Erythroblast (primary cell): ENCODE measurements around the gene CORO1C.
A peak's percentile ranks its signal among the peaks of the same experiment; 100 is the strongest.

Source experiments
- GATA1 ChIP-seq: IDR thresholded peaks from 2 replicates; pipeline ENCODE4 v1.6.1; 2011; ENCODE audit warnings: low read depth, mild to moderate bottlenecking, control low read depth, low read length, moderate library complexity
- POLR2A ChIP-seq: IDR thresholded peaks from 2 replicates; pipeline ENCODE4 v1.6.1; 2011; ENCODE audit warnings: mild to moderate bottlenecking, low read length

DNA sequence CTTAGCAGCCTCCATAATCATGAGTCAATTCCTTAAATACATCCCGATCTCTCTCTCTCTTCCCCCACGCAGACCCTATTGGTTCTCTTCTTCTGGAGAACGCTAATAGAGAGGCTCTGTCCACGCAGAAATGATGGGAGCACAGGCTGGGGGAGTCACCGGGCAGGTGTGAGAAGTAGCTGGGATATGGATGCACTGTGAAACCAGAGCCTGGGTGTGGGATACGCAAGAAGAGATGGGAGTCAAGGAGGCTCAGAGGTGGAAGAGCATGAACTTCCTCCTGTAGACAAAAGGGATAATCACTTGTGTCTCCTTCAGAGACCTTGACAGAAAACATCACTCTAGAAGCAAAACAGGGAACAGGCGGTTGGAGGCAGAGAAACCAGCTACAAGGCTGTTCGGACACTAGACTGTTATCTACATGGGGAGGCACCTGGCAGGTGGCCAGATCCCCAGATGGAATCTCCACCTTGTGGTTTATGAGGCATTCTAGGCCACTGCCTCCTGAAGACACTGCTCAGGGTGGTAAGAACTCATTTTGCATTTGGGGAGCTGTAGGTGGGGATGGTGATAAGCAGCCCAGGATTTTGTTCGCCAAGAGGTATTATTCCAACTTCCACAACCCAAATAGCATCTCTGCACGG is 90.4 kb downstream of the CORO1C start:
- TF ChIP-seq POLR2A (peak; percentile 28), GATA1 (peak; percentile 23)
